IMR-90 (cell line): ENCODE measurements around the gene COL4A1. TPM values are rescaled to one million over a fixed set of nuclear protein-coding genes. Genes with fewer than 3 reads are reported as not detected.

ENCODE experiments used
- ATAC-seq: fragments of 200-7000 bp; cut with Tn5 transposase; 2 replicates; pipeline ENCODE4 v1.9.1; 2020; ENCODE audit warnings: low read depth, mild to moderate bottlenecking, moderate library complexity
- BruUV-seq: library from RNA; stranded (reverse); fragments of 400-500 nt; replicated peaks from 2 replicates; lab custom pipeline; 2021; lab: Mats Ljungman, UMichigan
- CTCF ChIA-PET: fragments of 300-600 bp; formaldehyde crosslinking; extraction: SDS; loops from one replicate; lab custom pipeline; 2021; ENCODE audit warnings: antibody characterized with exemption; lab: Yijun Ruan, JAX
- POLR2A ChIA-PET: fragments of 300-600 bp; sonication (Branson Sonifier 250); formaldehyde crosslinking; loops from one replicate; lab custom pipeline; 2022; ENCODE audit warnings: antibody characterized with exemption; ENCODE audit not compliant: unreplicated experiment; lab: Charles Lee
- DNase-seq: peaks from one replicate; pipeline ENCODE4 v3.0.0; 2013
- H2AFZ ChIP-seq: replicated peaks from 2 replicates; pipeline ENCODE3; 2013; ENCODE audit warnings: low read length, mild to moderate bottlenecking; ENCODE audit not compliant: poor library complexity
- H2AK5ac ChIP-seq: 2 replicates; pipeline ENCODE4 v1.6.1; 2013; ENCODE audit warnings: low read depth, low read length, inconsistent platforms
- H2AK9ac ChIP-seq: replicated peaks from 2 replicates; pipeline ENCODE3; 2013; ENCODE audit warnings: mild to moderate bottlenecking, low read depth, low read length, moderate library complexity; ENCODE audit not compliant: poor library complexity
- H2BK120ac ChIP-seq: 2 replicates; pipeline ENCODE4 v1.6.1; 2013; ENCODE audit warnings: low read depth, low read length, inconsistent platforms
- H2BK15ac ChIP-seq: 3 replicates; pipeline ENCODE4 v1.6.1; 2013; ENCODE audit warnings: low read depth, low read length, inconsistent platforms
- H2BK20ac ChIP-seq: 2 replicates; pipeline ENCODE4 v1.6.1; 2013; ENCODE audit warnings: low read depth, mild to moderate bottlenecking, inconsistent platforms, low read length, moderate library complexity
- H2BK5ac ChIP-seq: 2 replicates; pipeline ENCODE4 v1.6.1; 2013; ENCODE audit warnings: mild to moderate bottlenecking, low read depth, low read length, inconsistent platforms; ENCODE audit not compliant: poor library complexity, severe bottlenecking
- H3K14ac ChIP-seq: replicated peaks from 2 replicates; pipeline ENCODE4 v1.6.1; 2013; ENCODE audit warnings: low read depth, low read length, inconsistent platforms
- H3K18ac ChIP-seq: 2 replicates; pipeline ENCODE4 v1.6.1; 2013; ENCODE audit warnings: low read depth, low read length, control low read depth
- H3K23ac ChIP-seq: 2 replicates; pipeline ENCODE4 v1.6.1; 2013; ENCODE audit warnings: low read depth, low read length, inconsistent platforms
- H3K27ac ChIP-seq: 2 replicates; pipeline ENCODE4 v1.5.1; 2013; ENCODE audit warnings: mild to moderate bottlenecking, control low read depth, low read length; ENCODE audit not compliant: insufficient read depth
- H3K27me3 ChIP-seq: 2 replicates; pipeline ENCODE4 v1.6.1; 2013; ENCODE audit warnings: low read length; ENCODE audit not compliant: control insufficient read depth, insufficient read depth
- H3K36me3 ChIP-seq: 2 replicates; pipeline ENCODE4 v1.6.1; 2013; ENCODE audit warnings: low read length, mixed read lengths; ENCODE audit not compliant: control insufficient read depth, insufficient read depth
- H3K4ac ChIP-seq: 2 replicates; pipeline ENCODE4 v1.6.1; 2013; ENCODE audit warnings: low read depth, low read length, inconsistent platforms
- H3K4me1 ChIP-seq: 2 replicates; pipeline ENCODE4 v1.6.1; 2013; ENCODE audit warnings: low read length, mixed read lengths; ENCODE audit not compliant: control insufficient read depth, insufficient read depth
- H3K4me2 ChIP-seq: 2 replicates; pipeline ENCODE4 v1.6.1; 2013; ENCODE audit warnings: low read depth, mild to moderate bottlenecking, control low read depth, low read length, moderate library complexity
- H3K4me3 ChIP-seq: 2 replicates; pipeline ENCODE4 v1.5.1; 2013; ENCODE audit warnings: low read depth, mild to moderate bottlenecking, control low read depth, low read length, moderate library complexity; ENCODE audit not compliant: insufficient read depth
- H3K56ac ChIP-seq: 2 replicates; pipeline ENCODE4 v1.6.1; 2013; ENCODE audit warnings: low read length, inconsistent platforms; ENCODE audit not compliant: insufficient read depth; ENCODE audit errors: extremely low read depth
- H3K79me1 ChIP-seq, 2 experiments: 2 replicates each; pipeline ENCODE4 v1.6.1; 2013; ENCODE audit warnings: low read length in 2 of 2, inconsistent platforms in 1 of 2, low read depth in 1 of 2
- H3K9ac ChIP-seq: 2 replicates; pipeline ENCODE4 v1.6.1; 2013; ENCODE audit warnings: low read depth, low read length, control low read depth
- H3K9me1 ChIP-seq: 2 replicates; pipeline ENCODE4 v1.6.1; 2013; ENCODE audit warnings: low read length, inconsistent platforms; ENCODE audit not compliant: insufficient read depth
- H3K9me3 ChIP-seq: 2 replicates; pipeline ENCODE4 v1.6.1; 2013; ENCODE audit warnings: low read length; ENCODE audit not compliant: control insufficient read depth, insufficient read depth
- H4K20me1 ChIP-seq: 2 replicates; pipeline ENCODE4 v1.6.1; 2013; ENCODE audit warnings: low read length, inconsistent platforms; ENCODE audit not compliant: insufficient read depth
- H4K5ac ChIP-seq: 2 replicates; pipeline ENCODE4 v1.6.1; 2013; ENCODE audit warnings: mild to moderate bottlenecking, low read depth, low read length, control low read depth
- H4K8ac ChIP-seq, 2 experiments: 2 replicates each; pipeline ENCODE4 v1.6.1; 2013; ENCODE audit warnings: low read depth in 2 of 2, low read length in 2 of 2, control low read depth in 1 of 2, inconsistent platforms in 1 of 2
- H4K91ac ChIP-seq: 2 replicates; pipeline ENCODE4 v1.6.1; 2013; ENCODE audit warnings: low read depth, low read length, inconsistent platforms; ENCODE audit not compliant: insufficient read depth
- BHLHE40 ChIP-seq: fragments of 150-350 bp; IDR thresholded peaks from 2 replicates; pipeline ENCODE4 v1.6.1; 2016; ENCODE audit warnings: mild to moderate bottlenecking, low read depth, low read length
- CEBPB ChIP-seq: IDR thresholded peaks from 2 replicates; pipeline ENCODE4 v1.6.1; 2012; ENCODE audit warnings: low read depth, low read length, improper control_type of control experiment
- CHD1 ChIP-seq: IDR thresholded peaks from 2 replicates; pipeline ENCODE4 v1.6.1; 2012; ENCODE audit warnings: low read depth, low read length, improper control_type of control experiment
- CTCF ChIP-seq: conservative IDR thresholded peaks from 2 replicates; pipeline ENCODE4 v1.5.1; 2012; ENCODE audit warnings: mild to moderate bottlenecking, low read depth, low read length, improper control_type of control experiment
- FOS ChIP-seq: fragments of 150-350 bp; IDR thresholded peaks from 2 replicates; pipeline ENCODE4 v1.6.1; 2016; ENCODE audit warnings: low read depth, low read length
- MAFK ChIP-seq: IDR thresholded peaks from 2 replicates; pipeline ENCODE4 v1.6.1; 2012; ENCODE audit warnings: low read depth, low read length, improper control_type of control experiment
- MAZ ChIP-seq: IDR thresholded peaks from 2 replicates; pipeline ENCODE4 v1.6.1; 2012; ENCODE audit warnings: low read depth, mild to moderate bottlenecking, low read length, improper control_type of control experiment, moderate library complexity, borderline replicate concordance
- MXI1 ChIP-seq: IDR thresholded peaks from 2 replicates; pipeline ENCODE4 v1.6.1; 2012; ENCODE audit warnings: low read depth, mild to moderate bottlenecking, low read length, moderate library complexity, borderline replicate concordance
- NFE2L2 ChIP-seq: fragments of 150-350 bp; IDR thresholded peaks from 2 replicates; pipeline ENCODE4 v1.6.1; 2016; ENCODE audit warnings: low read depth, mild to moderate bottlenecking, low read length
- POLR2A ChIP-seq: IDR thresholded peaks from 2 replicates; pipeline ENCODE4 v1.6.1; 2012; ENCODE audit warnings: mild to moderate bottlenecking, low read depth, low read length
- RAD21 ChIP-seq: IDR thresholded peaks from 2 replicates; pipeline ENCODE4 v1.6.1; 2012; ENCODE audit warnings: low read length, improper control_type of control experiment
- RCOR1 ChIP-seq: IDR thresholded peaks from 2 replicates; pipeline ENCODE4 v1.6.1; 2012; ENCODE audit warnings: mild to moderate bottlenecking, low read length, improper control_type of control experiment; ENCODE audit not compliant: insufficient replicate concordance
- RFX5 ChIP-seq: IDR thresholded peaks from 2 replicates; pipeline ENCODE4 v1.8.0; 2012; ENCODE audit warnings: low read depth, mild to moderate bottlenecking, low read length, moderate library complexity
- SMC3 ChIP-seq: fragments of 150-350 bp; IDR thresholded peaks from 2 replicates; pipeline ENCODE4 v1.6.1; 2016; ENCODE audit warnings: low read depth, mild to moderate bottlenecking, antibody characterized with exemption, low read length, moderate library complexity
- USF2 ChIP-seq: fragments of 150-350 bp; IDR thresholded peaks from 2 replicates; pipeline ENCODE4 v1.6.1; 2017; ENCODE audit warnings: mild to moderate bottlenecking, antibody characterized with exemption, low read length, low read depth
- WGBS, 2 experiments: methylation state at CpG; one replicate each; pipeline versions ENCODE4 v1.1.5 to v1.1.7; 2013; ENCODE audit warnings: missing lambda C conversion rate in 2 of 2; ENCODE audit not compliant: insufficient read length in 1 of 2; ENCODE audit errors: extremely low coverage in 2 of 2; 5-methylcytosine and 5-hydroxymethylcytosine counted together
- dilution Hi-C: fragments of 300-500 bp; cut with HindIII; formaldehyde crosslinking; loops from one replicate; pipeline ENCODE4 v1.14.3; 2018; ENCODE audit warnings: low sequenced_read_pairs; ENCODE audit not compliant: unreplicated experiment
- in situ Hi-C: fragments of 300-500 bp; cut with MboI; formaldehyde crosslinking; loops from 3 replicates; pipeline ENCODE4 v1.14.3; 2019; ENCODE audit warnings: low sequenced_read_pairs, inconsistent platforms, mixed read lengths
- intact Hi-C: fragments of 100-400 bp; cut with micrococcal nuclease; formaldehyde crosslinking; loops from 2 replicates; pipeline ENCODE4 v1.10.0; 2022
- polyA plus RNA-seq, 3 experiments: library from polyadenylated mRNA; depleted of rRNA; stranded (reverse); fragments of >200 nt; gene quantifications; 2 replicates each; pipeline ENCODE4 v1.2.3, GENCODE V29; 2012; ENCODE audit warnings: low replicate concordance in 1 of 3
- total RNA-seq: library from RNA; depleted of rRNA; stranded (reverse); fragments of >200 nt; gene quantifications from 2 replicates; pipeline ENCODE4 v1.2.3, GENCODE V29; 2012
- TF ChIP-seq, protein P1 (sequence below): fragments of 150-350 bp; IDR thresholded peaks from 2 replicates; pipeline ENCODE4 v1.6.1; 2016; ENCODE audit warnings: low read depth, mild to moderate bottlenecking, low read length, moderate library complexity, borderline replicate concordance

Gene COL4A1
- total and polyA plus RNA-seq, 2 of the 4 experiments (the other 2 are of a cell fraction) = 230 to 337 TPM

DNA sequence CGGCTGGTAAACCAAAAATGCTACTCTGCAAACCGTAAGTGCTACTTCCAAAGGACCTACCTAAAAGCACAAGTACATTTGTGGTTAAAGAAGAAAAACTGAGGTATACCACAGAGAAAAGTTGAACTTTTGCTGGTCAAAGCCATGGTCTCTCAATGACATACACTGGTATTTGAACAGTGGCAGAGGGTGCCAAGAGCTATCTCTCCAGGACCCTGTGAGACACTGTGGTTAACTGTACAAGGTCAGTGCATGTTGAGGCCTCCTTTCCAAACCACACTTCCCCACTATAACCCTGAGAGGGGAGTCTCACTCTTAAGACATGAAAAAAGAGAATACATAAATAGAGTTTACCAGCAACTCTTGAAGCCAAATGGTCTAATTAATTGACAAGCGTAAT is 49.5 kb downstream of the COL4A1 start:
- 0 out of 2 replicates have a peak overlapping the region, but pooled peaks have one; percentile 20 for H3K4me2 ChIP-seq

More for the DNA sequence above, 49.5 kb downstream of the COL4A1 start:
- Histone ChIP-seq H4K20me1 (peaks cover 48% of the 10 kb centered on the region), H3K9me1 (peaks cover 37% of the 10 kb centered on the region), H4K91ac (no peak overlapping the region), H3K56ac (no peak overlapping the region), H3K27me3 (no peaks in the 10 kb centered on the region), H3K4ac (peak overlapping the region; percentile 38; the same call in 1 of the 2 replicates), H2AFZ (no peak overlapping the region), H3K4me3 (no peak overlapping the region), H2BK15ac (no peak overlapping the region; the same call in 2 of the 3 replicates), H2BK120ac (0 out of 2 replicates have a peak overlapping the region, but pooled peaks have one; percentile 18), H4K5ac (peak overlapping the region; percentile 57; the same call in 1 of the 2 replicates), H2AK5ac (no peak overlapping the region), H3K27ac (peak overlapping the region; percentile 52; the same call in 1 of the 2 replicates), H2BK5ac (peak overlapping the region; percentile 49), H3K36me3 (peaks cover 7% of the 10 kb centered on the region), H3K23ac (peak overlapping the region; percentile 73), H2AK9ac (no peak overlapping the region), H3K18ac (peak overlapping the region; percentile 53), H4K8ac (peak overlapping the region in 1 of 2 experiments; percentile 15; a peak in 1 of 4 replicates), H3K14ac (peak overlapping the region; percentile 71), H3K9ac (no peak overlapping the region), H3K79me1 (peaks cover 22 to 66% of the 10 kb centered on the region in 2 experiments), H3K4me1 (peaks cover 35% of the 10 kb centered on the region), H3K9me3 (no peaks in the 10 kb centered on the region), H2BK20ac (peak overlapping the region; percentile 2; the same call in 1 of the 2 replicates)
- no CpG with 5 or more reads among the region's 3 CpGs for WGBS, 2 experiments
- no TSS peak for BruUV-seq
- in situ Hi-C loops (no loop called here), dilution Hi-C loops (no loop called here), intact Hi-C loops (loop anchor here (1.0 kb wide), 1 partner anchor 8 kb away; no protein-coding TSS in a partner anchor)
- ChIA-PET POLR2A (no interaction called here), CTCF (interaction anchor here (1.5 kb wide), 1 partner anchor 18 kb away, joined by 3 read pairs; no protein-coding TSS in a partner anchor)
- ATAC-seq = no peak
- no peak for DNase-seq
- TF ChIP-seq USF2 (no peak), FOS (no peak), NFE2L2 (no peak), RCOR1 (no peak), RAD21 (no peak), CHD1 (no peak), SMC3 (no peak), CEBPB (no peak), CTCF (no peak), POLR2A (no peak), MXI1 (no peak), RFX5 (no peak), MAZ (no peak), MAFK (no peak), BHLHE40 (no peak)
- TF ChIP-seq, protein P1, sequence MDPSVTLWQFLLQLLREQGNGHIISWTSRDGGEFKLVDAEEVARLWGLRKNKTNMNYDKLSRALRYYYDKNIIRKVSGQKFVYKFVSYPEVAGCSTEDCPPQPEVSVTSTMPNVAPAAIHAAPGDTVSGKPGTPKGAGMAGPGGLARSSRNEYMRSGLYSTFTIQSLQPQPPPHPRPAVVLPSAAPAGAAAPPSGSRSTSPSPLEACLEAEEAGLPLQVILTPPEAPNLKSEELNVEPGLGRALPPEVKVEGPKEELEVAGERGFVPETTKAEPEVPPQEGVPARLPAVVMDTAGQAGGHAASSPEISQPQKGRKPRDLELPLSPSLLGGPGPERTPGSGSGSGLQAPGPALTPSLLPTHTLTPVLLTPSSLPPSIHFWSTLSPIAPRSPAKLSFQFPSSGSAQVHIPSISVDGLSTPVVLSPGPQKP = no peak
